Measurements from ENCODE around the gene SPOCD1.
A peak's percentile ranks its signal among the peaks of the same experiment; 100 is the strongest.

Gene SPOCD1

DNA sequence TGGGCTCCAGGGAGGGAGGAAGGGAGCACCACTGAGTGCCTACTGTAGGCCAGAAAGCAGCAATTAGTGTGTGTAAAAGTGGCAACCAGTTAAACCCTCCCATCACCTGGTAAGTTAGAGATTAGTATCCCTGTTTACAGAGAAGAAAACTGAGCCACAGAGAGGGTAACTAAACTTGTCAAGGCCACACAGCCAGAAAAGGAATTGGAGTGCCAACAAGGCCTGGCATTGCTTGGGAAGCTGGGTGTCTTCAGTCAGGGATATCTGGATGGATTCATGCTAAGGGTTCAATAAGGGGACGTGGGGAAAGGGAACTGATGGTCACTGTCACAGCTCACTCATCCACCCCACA, 28.1 kb downstream of the SPOCD1 start:
- 83% methylated on average over 1 of the region's 1 CpG; no CpG with 5 or more reads in 1 of the 2 experiments for WGBS, 2 experiments (ENCODE audit: insufficient coverage in 2 of 2)
- Histone ChIP-seq H3K4me1 (ENCODE audit: control insufficient read depth, insufficient read depth, low read length, poor library complexity, severe bottlenecking) (peaks cover 18% of the 10 kb centered on the region), H3K36me3 (ENCODE audit: control insufficient read depth, insufficient read depth, low read length) (no peaks in the 10 kb centered on the region), H3K4me3 (ENCODE audit: extremely low read depth, insufficient read depth, low read length, poor library complexity, severe bottlenecking) (peak overlapping the region; percentile 56), H3K9me3 (ENCODE audit: control insufficient read depth, low read length) (no peaks in the 10 kb centered on the region), H3K27ac (ENCODE audit: low read depth, low read length, severe bottlenecking) (no peak overlapping the region)

DNA sequence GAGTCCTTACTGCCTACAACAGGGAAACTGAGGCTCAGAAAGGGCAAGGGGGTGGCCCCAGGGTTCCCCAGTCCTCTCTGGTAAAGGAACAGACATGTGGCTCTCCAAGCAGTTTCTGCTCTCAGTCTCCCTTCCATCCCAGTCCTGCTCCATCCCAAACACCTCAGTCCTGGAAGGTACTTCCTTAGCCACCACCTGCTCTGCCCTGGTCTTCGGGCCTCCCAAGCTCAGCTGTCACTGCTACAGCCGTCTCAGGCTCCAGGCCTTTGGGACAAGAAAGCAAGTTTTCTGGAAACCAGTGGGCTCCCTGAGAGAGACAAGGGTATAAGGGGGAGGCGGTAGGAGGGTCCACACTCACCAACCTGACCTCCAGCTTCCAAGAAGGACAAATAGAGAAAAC, 28.6 kb downstream of the SPOCD1 start:
- 93 to 100% methylated on average over 2 to 3 of the region's 3 CpGs for WGBS, 2 experiments (ENCODE audit: insufficient coverage in 2 of 2)
- Histone ChIP-seq H3K36me3 (ENCODE audit: control insufficient read depth, insufficient read depth, low read length) (no peaks in the 10 kb centered on the region), H3K27ac (ENCODE audit: low read depth, low read length, severe bottlenecking) (no peak overlapping the region)

DNA sequence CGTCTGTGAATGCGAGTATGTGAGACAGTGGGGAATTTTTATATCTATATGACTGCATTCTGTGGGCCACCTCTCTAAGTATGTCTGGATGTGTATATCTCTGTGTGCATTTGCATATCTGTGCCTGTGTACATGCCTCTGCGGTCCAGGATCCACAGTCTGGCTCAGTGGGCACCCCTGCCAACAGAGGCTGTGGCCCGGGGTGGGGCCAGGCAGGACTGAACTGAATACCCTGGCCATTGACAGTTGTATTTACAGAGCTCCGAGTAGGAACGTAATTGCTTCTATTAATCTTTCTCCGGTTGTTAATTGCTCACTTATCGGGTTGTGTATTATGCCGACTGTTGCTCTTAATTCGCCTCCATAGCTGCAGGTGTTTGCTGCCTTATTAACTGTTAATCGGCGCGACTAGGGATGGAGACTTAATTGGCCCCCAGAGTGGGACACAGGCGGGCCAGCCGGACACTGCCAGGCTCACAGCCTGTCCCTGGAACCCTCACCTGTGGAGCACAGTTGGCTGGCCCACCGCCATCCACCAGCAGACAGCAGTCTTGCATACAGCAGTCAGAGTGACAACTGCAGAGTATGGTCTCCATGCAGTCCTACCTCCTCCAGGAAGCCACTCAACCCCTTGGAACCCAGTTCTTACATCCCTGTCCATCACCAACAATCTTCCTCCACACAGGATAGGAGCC, 29.3 kb downstream of the SPOCD1 start:
- Histone ChIP-seq H3K27ac (ENCODE audit: low read depth, low read length, severe bottlenecking) (no peak overlapping the region), H3K4me3 (ENCODE audit: extremely low read depth, insufficient read depth, low read length, poor library complexity, severe bottlenecking) (no peak overlapping the region), H3K4me1 (ENCODE audit: control insufficient read depth, insufficient read depth, low read length, poor library complexity, severe bottlenecking) (peaks cover 31% of the 10 kb centered on the region), H3K36me3 (ENCODE audit: control insufficient read depth, insufficient read depth, low read length) (no peaks in the 10 kb centered on the region), H3K9me3 (ENCODE audit: control insufficient read depth, low read length) (no peaks in the 10 kb centered on the region)
- WGBS, 2 experiments (ENCODE audit: insufficient coverage in 2 of 2): 94 to 97% methylated on average over 16 of the region's 16 CpGs

More for the DNA sequence above, 28.6 kb downstream of the SPOCD1 start:
- Histone ChIP-seq H3K4me1 (ENCODE audit: control insufficient read depth, insufficient read depth, low read length, poor library complexity, severe bottlenecking) (peaks cover 23% of the 10 kb centered on the region), H3K9me3 (ENCODE audit: control insufficient read depth, low read length) (no peaks in the 10 kb centered on the region), H3K4me3 (ENCODE audit: extremely low read depth, insufficient read depth, low read length, poor library complexity, severe bottlenecking) (no peak overlapping the region)

DNA sequence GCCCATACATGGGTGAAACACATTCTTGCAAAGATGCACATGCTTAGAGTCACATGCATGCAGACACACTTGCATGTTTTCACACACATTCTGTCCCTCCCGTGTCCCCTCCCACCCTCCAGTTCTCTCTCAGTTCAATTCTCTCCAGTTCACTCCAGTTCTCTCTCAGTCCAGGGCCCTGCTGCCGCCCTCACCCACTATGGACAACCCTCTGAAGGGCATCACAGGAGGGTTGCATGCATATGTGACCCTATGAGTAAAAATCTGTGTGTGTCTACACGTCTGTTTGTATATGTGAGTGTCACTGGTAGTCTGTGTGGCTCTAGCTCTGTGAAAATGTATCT, 29.9 kb downstream of the SPOCD1 start:
- Histone ChIP-seq H3K4me3 (ENCODE audit: extremely low read depth, insufficient read depth, low read length, poor library complexity, severe bottlenecking) (no peak overlapping the region), H3K4me1 (ENCODE audit: control insufficient read depth, insufficient read depth, low read length, poor library complexity, severe bottlenecking) (peaks cover 36% of the 10 kb centered on the region), H3K27ac (ENCODE audit: low read depth, low read length, severe bottlenecking) (no peak overlapping the region), H3K36me3 (ENCODE audit: control insufficient read depth, insufficient read depth, low read length) (no peaks in the 10 kb centered on the region), H3K9me3 (ENCODE audit: control insufficient read depth, low read length) (no peaks in the 10 kb centered on the region)
- WGBS, 2 experiments (ENCODE audit: insufficient coverage in 2 of 2): 73 to 88% methylated on average over 2 of the region's 3 CpGs

DNA sequence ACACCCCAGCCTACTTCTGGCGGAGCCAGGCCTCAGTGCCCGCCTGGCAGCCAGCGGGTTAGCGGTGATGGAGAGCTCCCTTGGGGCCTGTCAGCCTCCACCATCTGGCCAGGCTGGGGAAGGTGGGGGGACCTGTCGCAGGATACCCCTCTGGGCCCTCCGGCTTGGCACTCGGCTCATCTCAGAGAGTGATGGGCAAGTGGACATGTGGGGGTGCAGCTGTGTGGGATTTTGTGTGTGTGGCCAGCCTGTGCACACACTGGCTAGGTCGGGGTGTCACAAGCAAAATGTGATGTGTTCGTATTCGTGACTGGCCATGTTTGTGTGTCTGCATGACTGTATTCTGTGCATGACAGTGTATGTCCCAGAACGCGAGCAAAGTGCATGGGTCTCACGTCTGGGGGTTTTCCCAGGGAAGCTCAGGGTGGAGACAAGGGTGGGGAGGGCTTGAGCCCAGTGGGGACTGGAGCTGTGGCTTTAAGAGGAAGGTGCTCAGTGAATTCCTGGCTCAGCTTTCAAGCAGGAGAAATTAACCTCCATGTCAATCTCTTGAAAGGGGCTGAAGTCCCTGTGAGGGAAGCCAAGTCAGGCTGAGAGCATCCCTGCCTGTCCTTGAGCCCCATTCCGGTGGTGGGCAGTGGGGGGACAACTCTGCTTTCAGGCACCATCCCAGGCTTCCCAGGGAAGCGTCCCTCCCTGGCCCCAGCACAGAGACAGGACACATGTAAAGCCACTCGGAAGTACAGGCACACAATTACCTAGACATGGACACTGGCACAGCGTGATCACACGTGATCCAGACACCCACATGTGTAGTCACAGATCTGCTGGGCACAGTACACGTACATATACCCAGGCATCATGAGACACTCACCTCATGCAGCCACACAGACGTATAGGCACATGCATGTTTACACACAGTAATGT, 30.5 kb downstream of the SPOCD1 start:
- WGBS, 2 experiments (ENCODE audit: insufficient coverage in 2 of 2): 89 to 96% methylated on average over 15 of the region's 20 CpGs
- no peak overlapping the region for H3K4me3 ChIP-seq (ENCODE audit: extremely low read depth, insufficient read depth, low read length, poor library complexity, severe bottlenecking)
- no peak overlapping the region for H3K27ac ChIP-seq (ENCODE audit: low read depth, low read length, severe bottlenecking)
- H3K9me3 ChIP-seq (ENCODE audit: control insufficient read depth, low read length): no peaks in the 10 kb centered on the region
- H3K36me3 ChIP-seq (ENCODE audit: control insufficient read depth, insufficient read depth, low read length): no peaks in the 10 kb centered on the region
- H3K4me1 ChIP-seq (ENCODE audit: control insufficient read depth, insufficient read depth, low read length, poor library complexity, severe bottlenecking): peaks cover 42% of the 10 kb centered on the region

DNA sequence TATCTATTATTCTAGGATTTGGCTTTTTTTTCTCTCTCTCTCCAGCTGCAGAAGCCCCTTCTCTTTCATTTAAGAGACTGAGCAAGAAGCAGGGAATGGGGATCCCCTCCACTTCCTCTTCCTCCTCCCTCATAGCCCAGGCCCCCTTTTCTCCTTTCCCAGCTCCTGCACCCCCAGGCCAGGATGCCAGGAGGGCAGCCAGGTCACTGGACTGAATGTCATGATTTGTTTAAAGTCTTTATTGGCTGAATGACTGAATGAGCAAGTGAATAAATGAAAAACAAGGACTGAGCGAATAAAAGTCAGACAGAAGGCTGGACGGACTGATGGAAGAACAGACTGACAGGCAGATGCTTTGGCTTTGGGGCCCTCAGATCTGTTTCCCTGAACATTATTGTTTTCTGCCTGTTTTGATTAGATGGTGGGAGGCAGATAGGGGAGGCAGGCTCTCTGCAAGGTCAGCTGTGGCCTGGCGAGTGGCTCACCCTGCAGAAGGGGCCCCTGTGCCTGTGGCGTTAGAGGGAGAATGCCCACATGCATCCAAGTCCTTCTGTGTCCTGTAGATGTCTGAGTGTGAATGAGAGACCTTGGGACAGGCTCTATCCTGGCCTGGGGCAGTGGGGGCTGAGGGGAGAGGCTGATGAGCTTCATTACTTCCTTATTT, 31.3 kb downstream of the SPOCD1 start:
- no peaks in the 10 kb centered on the region for H3K36me3 ChIP-seq (ENCODE audit: control insufficient read depth, insufficient read depth, low read length)
- H3K4me3 ChIP-seq (ENCODE audit: extremely low read depth, insufficient read depth, low read length, poor library complexity, severe bottlenecking): no peak overlapping the region
- no peak overlapping the region for H3K27ac ChIP-seq (ENCODE audit: low read depth, low read length, severe bottlenecking)
- no peaks in the 10 kb centered on the region for H3K9me3 ChIP-seq (ENCODE audit: control insufficient read depth, low read length)
- WGBS, 2 experiments (ENCODE audit: insufficient coverage in 2 of 2): 96 to 97% methylated on average over 2 to 3 of the region's 4 CpGs
- peaks cover 36% of the 10 kb centered on the region for H3K4me1 ChIP-seq (ENCODE audit: control insufficient read depth, insufficient read depth, low read length, poor library complexity, severe bottlenecking)

DNA sequence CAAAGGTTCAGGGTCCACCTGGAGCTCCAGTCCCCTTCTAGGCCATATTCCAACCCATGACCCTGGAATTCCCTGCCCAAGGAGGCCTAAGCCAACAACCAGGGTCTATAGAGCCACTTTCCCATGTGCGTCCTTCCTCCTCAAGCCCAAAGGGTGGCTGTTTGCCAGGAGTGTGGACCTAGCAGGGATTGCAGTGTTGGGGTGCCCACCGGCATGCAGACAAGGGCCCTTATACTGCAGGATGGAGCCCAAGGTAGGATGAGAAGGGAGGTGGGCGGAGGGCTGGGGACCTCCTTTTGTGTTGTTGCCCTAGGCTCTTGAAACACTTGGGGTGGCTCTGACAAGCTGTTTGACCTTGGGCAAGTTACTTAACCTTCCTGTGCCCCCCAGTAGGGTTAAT, 32.0 kb downstream of the SPOCD1 start:
- WGBS, 2 experiments (ENCODE audit: insufficient coverage in 2 of 2): 100% methylated on average over 1 to 3 of the region's 3 CpGs
- Histone ChIP-seq H3K9me3 (ENCODE audit: control insufficient read depth, low read length) (no peaks in the 10 kb centered on the region), H3K4me3 (ENCODE audit: extremely low read depth, insufficient read depth, low read length, poor library complexity, severe bottlenecking) (no peak overlapping the region), H3K27ac (ENCODE audit: low read depth, low read length, severe bottlenecking) (no peak overlapping the region), H3K4me1 (ENCODE audit: control insufficient read depth, insufficient read depth, low read length, poor library complexity, severe bottlenecking) (peaks cover 35% of the 10 kb centered on the region), H3K36me3 (ENCODE audit: control insufficient read depth, insufficient read depth, low read length) (no peaks in the 10 kb centered on the region)

DNA sequence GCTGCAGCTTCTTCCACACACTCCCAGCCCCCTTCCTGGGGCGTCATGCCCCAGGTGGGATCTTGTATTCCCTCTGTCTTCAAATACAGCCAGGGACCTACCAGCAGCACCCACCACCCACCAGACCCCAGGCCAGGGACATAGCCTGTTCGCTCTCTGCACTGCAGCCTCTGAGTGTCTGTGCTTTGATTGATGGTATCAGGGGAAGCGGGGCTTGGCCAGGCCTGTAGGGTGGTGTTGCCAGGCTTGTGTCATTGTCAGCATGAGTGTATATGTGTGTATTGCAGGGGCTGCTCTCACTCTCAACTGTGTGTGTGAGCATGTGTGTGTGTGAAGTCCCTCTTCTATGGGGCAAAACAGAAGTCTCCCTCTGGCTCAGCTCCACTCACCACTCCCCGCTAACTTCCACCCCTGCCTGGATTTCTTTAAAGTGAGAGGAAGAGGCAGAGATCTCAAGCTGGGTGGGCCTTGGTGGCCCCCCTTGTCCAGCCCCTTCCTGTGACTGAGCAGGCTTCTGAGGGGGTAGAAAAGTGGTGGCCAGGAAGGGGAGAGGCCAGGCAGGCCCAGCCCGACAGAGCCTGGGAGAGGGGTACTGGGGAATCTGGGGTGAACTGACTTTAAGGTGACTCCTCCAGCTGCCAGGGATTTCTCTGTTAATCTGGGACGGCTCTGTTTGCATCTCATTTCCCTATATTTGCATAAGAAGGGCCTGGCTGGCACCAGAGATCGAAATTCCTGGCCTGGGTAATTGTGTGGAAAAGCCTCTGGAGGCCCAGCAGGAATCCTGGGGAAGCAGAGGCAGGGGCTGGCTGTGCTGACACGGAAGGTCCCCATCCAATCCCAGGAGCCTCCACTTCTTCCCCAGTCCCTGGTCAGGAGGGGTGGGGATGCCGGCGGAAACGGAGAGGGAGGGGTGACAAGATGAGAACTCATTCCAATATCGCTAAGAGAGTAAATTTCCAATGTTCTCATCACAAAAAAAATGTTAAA, 33.1 kb downstream of the SPOCD1 start:
- peak overlapping the region; percentile 86 for H3K27ac ChIP-seq (ENCODE audit: low read depth, low read length, severe bottlenecking)
- no peaks in the 10 kb centered on the region for H3K36me3 ChIP-seq (ENCODE audit: control insufficient read depth, insufficient read depth, low read length)
- peaks cover 34% of the 10 kb centered on the region for H3K4me1 ChIP-seq (ENCODE audit: control insufficient read depth, insufficient read depth, low read length, poor library complexity, severe bottlenecking)
- H3K4me3 ChIP-seq (ENCODE audit: extremely low read depth, insufficient read depth, low read length, poor library complexity, severe bottlenecking): no peak overlapping the region
- no peaks in the 10 kb centered on the region for H3K9me3 ChIP-seq (ENCODE audit: control insufficient read depth, low read length)
- WGBS, 2 experiments (ENCODE audit: insufficient coverage in 2 of 2): 47 to 55% methylated on average over 4 to 5 of the region's 12 CpGs

DNA sequence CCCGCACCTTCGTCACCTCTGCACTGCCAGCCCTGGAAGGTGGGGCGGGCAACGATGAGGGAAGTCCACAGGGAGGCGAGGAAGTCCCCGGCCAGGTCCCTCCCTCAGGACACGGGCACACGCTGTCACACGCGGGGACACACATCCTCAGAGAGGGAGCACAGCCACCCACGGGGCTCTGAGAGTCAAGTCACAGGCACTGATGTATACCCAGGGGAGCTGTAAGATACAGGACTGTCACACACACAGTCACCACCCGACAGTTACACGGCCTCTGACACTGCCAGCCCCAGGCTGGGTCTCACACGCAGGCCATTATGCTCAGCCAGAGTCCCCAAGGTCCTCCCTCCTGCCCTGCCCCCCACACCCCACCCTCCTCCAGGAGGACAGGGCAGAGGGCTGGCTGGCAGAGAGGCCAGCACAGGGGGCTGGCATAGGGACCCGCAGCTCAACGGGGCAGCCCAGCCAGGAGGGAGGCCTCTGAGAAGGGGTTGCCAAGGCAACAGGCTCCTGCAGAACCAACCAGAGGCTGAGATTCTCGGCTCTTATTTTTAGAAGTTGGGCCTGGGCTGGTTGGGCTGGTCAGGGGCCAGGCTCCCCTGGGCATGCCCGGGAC, 34.0 kb downstream of the SPOCD1 start:
- 77 to 78% methylated on average over 14 to 18 of the region's 18 CpGs for WGBS, 2 experiments (ENCODE audit: insufficient coverage in 2 of 2)
- peak overlapping the region; percentile 86 for H3K27ac ChIP-seq (ENCODE audit: low read depth, low read length, severe bottlenecking)
- no peak overlapping the region for H3K4me3 ChIP-seq (ENCODE audit: extremely low read depth, insufficient read depth, low read length, poor library complexity, severe bottlenecking)
- peaks cover 31% of the 10 kb centered on the region for H3K4me1 ChIP-seq (ENCODE audit: control insufficient read depth, insufficient read depth, low read length, poor library complexity, severe bottlenecking)
- H3K36me3 ChIP-seq (ENCODE audit: control insufficient read depth, insufficient read depth, low read length): no peaks in the 10 kb centered on the region
- no peaks in the 10 kb centered on the region for H3K9me3 ChIP-seq (ENCODE audit: control insufficient read depth, low read length)
